Kidney tubule cell (primary cell): ENCODE data around the gene TRIM54.
"Not testable (repeated sequence)": the region's sequence is repeated elsewhere in the genome, so short reads cannot be mapped to it uniquely, and the experiment has no call there.

Source experiments
- DNase-seq: peaks from one replicate; pipeline ENCODE4 v3.0.0-alpha.2; 2018; ENCODE audit warnings: low spot score

Gene TRIM54

GRCh38 chr2:27313882-27314645 is 31.8 kb downstream of the TRIM54 start:
- no peak for DNase-seq

GRCh38 chr2:27314709-27315108 is 32.5 kb downstream of the TRIM54 start:
- no peak for DNase-seq

GRCh38 chr2:27315122-27315521 is 32.9 kb downstream of the TRIM54 start:
- no peak for DNase-seq

GRCh38 chr2:27316655-27317412 is 34.6 kb downstream of the TRIM54 start:
- DNase-seq = no peak

GRCh38 chr2:27319839-27320238 is 37.6 kb downstream of the TRIM54 start:
- not testable (repeated sequence) for DNase-seq

GRCh38 chr2:27320958-27321543 is 38.8 kb downstream of the TRIM54 start:
- peak; percentile 99 for DNase-seq

- DNase-seq = peak; percentile 48
These were observed 40.1 kb downstream of the TRIM54 start for GRCh38 chr2:27322301-27322765.

- peak; percentile 95 for DNase-seq
These were observed 40.8 kb downstream of the TRIM54 start, which contains the start of gene MPV17 for GRCh38 chr2:27322766-27323595. Gene MPV17 (minus strand): TSS chr2:27323097. CDS start chr2:27322517, 580 bp downstream.

GRCh38 chr2:27323596-27324285 is 41.5 kb downstream of the TRIM54 start:
- DNase-seq = no peak

GRCh38 chr2:27324720-27325119 is 42.5 kb downstream of the TRIM54 start:
- DNase-seq = no peak

GRCh38 chr2:27335311-27335710 is 53.1 kb downstream of the TRIM54 start:
- DNase-seq = no peak

- no peak for DNase-seq
These were observed 53.9 kb downstream of the TRIM54 start for GRCh38 chr2:27336173-27336572.

GRCh38 chr2:27347641-27348040 is 65.4 kb downstream of the TRIM54 start:
- DNase-seq = no peak

GRCh38 chr2:27350106-27350693 is 68.0 kb downstream of the TRIM54 start:
- no peak for DNase-seq

GRCh38 chr2:27351802-27352598 is 69.8 kb downstream of the TRIM54 start:
- DNase-seq = no peak

- not testable (repeated sequence) for DNase-seq
These were observed 71.1 kb downstream of the TRIM54 start for GRCh38 chr2:27353386-27353761.

GRCh38 chr2:27353762-27354596 is 71.8 kb downstream of the TRIM54 start:
- peak; percentile 14 for DNase-seq

- DNase-seq = no peak
These were observed 72.3 kb downstream of the TRIM54 start for GRCh38 chr2:27354597-27354927.

- peak; percentile 74 for DNase-seq
These were observed 73.8 kb downstream of the TRIM54 start for GRCh38 chr2:27356056-27356381.
